Measurements from ENCODE around the gene SLC34A3. TPM values are rescaled to one million over a fixed set of nuclear protein-coding genes. Genes with fewer than 3 reads are reported as not detected.

SLC34A3 gene
- total RNA-seq, 1 donor from 2014 or later, result 0.27 TPM

- H3K4me3 Mint-ChIP-seq, result no peak overlapping the region
- no peak for DNase-seq (ENCODE audit: low spot score in 2 of 2, unreplicated experiment in 2 of 2)
- H3K4me1 Mint-ChIP-seq, result peaks cover 23% of the 10 kb centered on the region
- no peak overlapping the region for H3K27ac Mint-ChIP-seq
- peaks cover 3% of the 10 kb centered on the region for H3K36me3 Mint-ChIP-seq
- H3K27me3 Mint-ChIP-seq (ENCODE audit: low read depth), result no peaks in the 10 kb centered on the region
- no peak for TF ChIP-seq CTCF (IDR thresholded peaks at IDR 0.05; ENCODE audit: unreplicated experiment)
- no peaks in the 10 kb centered on the region for H3K9me3 Mint-ChIP-seq
Observed at GRCh38 chr9:137192859-137193258, 37.8 kb upstream of the SLC34A3 start.

GRCh38 chr9:137193771-137194170, 36.9 kb upstream of the SLC34A3 start:
- H3K27ac Mint-ChIP-seq, result no peak overlapping the region

GRCh38 chr9:137194388-137194787, 36.3 kb upstream of the SLC34A3 start:
- Mint-ChIP-seq H3K27ac (no peak overlapping the region), H3K27me3 (ENCODE audit: low read depth) (no peaks in the 10 kb centered on the region), H3K4me3 (no peak overlapping the region), H3K4me1 (peaks cover 25% of the 10 kb centered on the region), H3K9me3 (no peaks in the 10 kb centered on the region), H3K36me3 (peaks cover 1% of the 10 kb centered on the region)
- TF ChIP-seq CTCF (IDR thresholded peaks at IDR 0.05; ENCODE audit: unreplicated experiment), result no peak
- DNase-seq (ENCODE audit: low spot score in 2 of 2, unreplicated experiment in 2 of 2), result no peak

More at GRCh38 chr9:137193771-137194170, 36.9 kb upstream of the SLC34A3 start:
- peaks cover 27% of the 10 kb centered on the region for H3K4me1 Mint-ChIP-seq
- no peak for TF ChIP-seq CTCF (IDR thresholded peaks at IDR 0.05; ENCODE audit: unreplicated experiment)
- H3K36me3 Mint-ChIP-seq, result peaks cover 3% of the 10 kb centered on the region
- H3K27me3 Mint-ChIP-seq (ENCODE audit: low read depth), result no peaks in the 10 kb centered on the region
- no peak overlapping the region for H3K4me3 Mint-ChIP-seq
- no peak for DNase-seq (ENCODE audit: low spot score in 2 of 2, unreplicated experiment in 2 of 2)
- H3K9me3 Mint-ChIP-seq, result no peaks in the 10 kb centered on the region

GRCh38 chr9:137194909-137195308, 35.8 kb upstream of the SLC34A3 start:
- Mint-ChIP-seq H3K36me3 (peaks cover 1% of the 10 kb centered on the region), H3K9me3 (no peaks in the 10 kb centered on the region), H3K27me3 (ENCODE audit: low read depth) (no peaks in the 10 kb centered on the region), H3K4me3 (no peak overlapping the region), H3K27ac (no peak overlapping the region), H3K4me1 (peaks cover 24% of the 10 kb centered on the region)
- DNase-seq (ENCODE audit: low spot score in 2 of 2, unreplicated experiment in 2 of 2), result no peak
- no peak for TF ChIP-seq CTCF (IDR thresholded peaks at IDR 0.05; ENCODE audit: unreplicated experiment)

- Mint-ChIP-seq H3K36me3 (no peaks in the 10 kb centered on the region), H3K9me3 (no peaks in the 10 kb centered on the region), H3K27me3 (ENCODE audit: low read depth) (no peaks in the 10 kb centered on the region), H3K27ac (no peak overlapping the region), H3K4me1 (peaks cover 21% of the 10 kb centered on the region), H3K4me3 (no peak overlapping the region)
- no peak for DNase-seq (ENCODE audit: low spot score in 2 of 2, unreplicated experiment in 2 of 2)
- no peak for TF ChIP-seq CTCF (IDR thresholded peaks at IDR 0.05; ENCODE audit: unreplicated experiment)
Observed at GRCh38 chr9:137195525-137196220, 35.0 kb upstream of the SLC34A3 start.
